ENCODE measurements around the gene SRSF2. TPM values are rescaled to one million over a fixed set of nuclear protein-coding genes. Genes with fewer than 3 reads are reported as not detected.
"Not testable (repeated sequence)": the region's sequence is repeated elsewhere in the genome, so short reads cannot be mapped to it uniquely, and the experiment has no call there.

Gene SRSF2
- total RNA-seq, 4 donors from 2014 or later = 106 to 194 (median 148) TPM

- WGBS, 2 donors (ENCODE audit: low coverage in 1 of 2) = 5 to 10% methylated on average over 18 to 26 of the region's 33 CpGs
- peak overlapping the region; percentile 80 to 96 (median 92) for H3K27ac ChIP-seq
- no peaks in the 10 kb centered on the region for H3K27me3 ChIP-seq
- peaks cover 7 to 97% (median 71%) of the 10 kb centered on the region in 3 donors for H3K4me1 ChIP-seq
- H3K9me3 ChIP-seq = no peaks in the 10 kb centered on the region
- TF ChIP-seq POLR2AphosphoS5 (IDR thresholded peaks at IDR 0.05) (peak; percentile 81), POLR2A (IDR thresholded peaks at IDR 0.05) (peak in 1 of 2 donors; percentile 34), CTCF (IDR thresholded peaks at IDR 0.05) (no peak)
- ATAC-seq = peak; percentile 89
- H3K4me3 ChIP-seq = peak overlapping the region in 1 of 2 donors; percentile 40
- no peaks in the 10 kb centered on the region for H3K36me3 ChIP-seq
Observed at GRCh38 chr17:76700617-76701470, 36.3 kb downstream of the SRSF2 start.

DNA sequence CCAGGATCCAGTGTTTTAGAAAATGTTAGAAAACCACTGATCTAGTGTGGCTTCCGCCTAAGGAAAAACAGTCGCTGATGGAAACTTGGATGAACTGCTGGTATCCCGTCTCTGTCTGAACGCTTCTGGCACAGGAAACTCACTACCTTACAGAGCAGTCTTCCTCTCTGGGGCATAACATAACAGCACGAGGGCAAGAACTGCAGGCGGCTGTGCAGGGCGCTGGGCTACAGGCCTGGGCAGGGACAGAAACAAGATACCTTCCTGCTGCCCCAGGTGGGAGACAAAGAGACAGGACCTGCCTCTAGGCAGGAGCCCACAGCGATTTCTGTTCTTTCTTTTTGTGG, 36.9 kb downstream of the SRSF2 start:
- ATAC-seq = peak; percentile 52
- peak overlapping the region in 1 of 2 donors; percentile 40 for H3K4me3 ChIP-seq
- no peaks in the 10 kb centered on the region for H3K27me3 ChIP-seq
- no peaks in the 10 kb centered on the region for H3K36me3 ChIP-seq
- H3K4me1 ChIP-seq = peaks cover 7 to 97% (median 73%) of the 10 kb centered on the region in 3 donors
- WGBS, 2 donors (ENCODE audit: low coverage in 1 of 2) = 0% methylated on average over 2 to 3 of the region's 8 CpGs
- TF ChIP-seq EP300 (IDR thresholded peaks at IDR 0.05) (no peak), POLR2A (IDR thresholded peaks at IDR 0.05) (no peak), POLR2AphosphoS5 (IDR thresholded peaks at IDR 0.05) (no peak), CTCF (IDR thresholded peaks at IDR 0.05) (no peak)
- peak overlapping the region; percentile 80 to 96 (median 92) for H3K27ac ChIP-seq
- H3K9me3 ChIP-seq = no peaks in the 10 kb centered on the region

DNA sequence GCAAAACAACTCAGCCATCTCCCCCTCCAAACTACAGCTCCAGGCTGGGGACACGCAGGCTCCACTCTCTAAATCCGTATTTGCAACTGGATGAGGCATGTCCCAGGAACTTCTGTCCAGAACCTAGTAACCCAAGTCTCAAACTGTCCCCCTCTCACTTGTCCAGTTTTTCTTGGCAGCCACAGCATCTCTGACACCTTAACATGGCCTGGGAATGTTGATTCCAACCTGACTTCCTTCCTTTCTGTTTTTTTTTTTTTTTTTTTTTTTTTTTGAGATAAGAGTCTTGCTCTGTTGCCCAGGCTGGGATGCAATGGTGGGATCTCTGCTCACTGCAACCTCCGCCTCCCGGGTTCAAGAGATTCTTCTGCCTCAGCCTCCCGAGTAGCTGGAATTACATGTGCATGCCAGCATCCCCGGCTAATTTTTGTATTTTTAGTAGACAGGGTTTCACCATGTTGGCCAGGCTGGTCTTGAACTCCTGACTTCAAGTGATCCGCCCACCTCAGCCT, 38.6 kb downstream of the SRSF2 start:
- 76 to 79% methylated on average over 4 to 5 of the region's 7 CpGs for WGBS, 2 donors (ENCODE audit: low coverage in 1 of 2)
- not testable (repeated sequence) for H3K4me3 ChIP-seq, H3K36me3 ChIP-seq, H3K9me3 ChIP-seq, H3K27me3 ChIP-seq, ATAC-seq
- Histone ChIP-seq H3K27ac (peak overlapping the region; percentile 80 to 96 (median 92)), H3K4me1 (peaks cover 7 to 100% (median 79%) of the 10 kb centered on the region in 3 donors)

DNA sequence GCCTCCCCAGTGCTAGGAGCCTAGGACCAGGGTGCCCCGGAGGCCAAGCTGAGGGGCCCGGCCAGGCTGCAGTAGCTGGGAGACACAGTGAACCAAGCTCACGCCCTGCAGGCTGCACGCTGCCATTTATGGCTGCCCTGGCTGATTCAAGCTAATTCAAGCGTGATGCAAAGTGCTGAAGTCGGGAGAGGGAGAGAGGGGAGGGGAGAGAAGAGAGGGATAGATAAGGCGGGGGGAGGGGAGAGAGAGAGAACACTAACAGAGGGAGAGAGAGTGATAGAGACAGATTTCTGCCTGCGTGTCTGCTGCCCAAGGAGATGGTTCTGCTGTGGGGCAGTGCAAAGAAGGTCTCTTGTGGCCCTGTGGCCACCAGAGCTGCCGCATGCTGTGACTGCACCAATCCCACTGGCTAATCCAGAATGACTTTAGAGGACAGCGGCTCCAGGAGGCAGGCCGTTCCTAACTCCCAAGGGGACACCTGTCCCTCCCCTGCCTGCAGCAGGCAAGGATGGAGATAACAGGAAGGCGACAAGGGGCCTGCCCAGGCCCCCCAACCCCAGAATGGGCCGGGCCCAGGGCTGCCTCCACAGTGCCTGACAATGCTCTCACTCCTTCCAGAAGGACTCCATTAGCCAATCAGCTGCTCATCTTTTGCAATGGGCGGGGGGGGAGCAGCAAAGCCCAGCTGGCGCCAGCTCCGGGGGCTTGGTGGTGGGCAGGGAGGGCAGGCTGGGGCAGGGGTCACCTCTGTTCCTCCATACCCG, 39.2 kb downstream of the SRSF2 start:
- Histone ChIP-seq H3K36me3 (no peaks in the 10 kb centered on the region), H3K4me1 (peaks cover 7 to 100% (median 73%) of the 10 kb centered on the region in 3 donors), H3K27me3 (no peaks in the 10 kb centered on the region), H3K9me3 (no peaks in the 10 kb centered on the region), H3K4me3 (peak overlapping the region in 1 of 2 donors; percentile 0), H3K27ac (peak overlapping the region; percentile 10 to 96 (median 92))
- TF ChIP-seq CTCF (IDR thresholded peaks at IDR 0.05) (no peak), POLR2A (IDR thresholded peaks at IDR 0.05) (peak in 1 of 2 donors; percentile 6), POLR2AphosphoS5 (IDR thresholded peaks at IDR 0.05) (no peak), EP300 (IDR thresholded peaks at IDR 0.05) (no peak)
- WGBS, 2 donors (ENCODE audit: low coverage in 1 of 2) = 39% methylated on average over 6 of the region's 17 CpGs; no CpG with 5 or more reads in 1 of the 2 donors
- no peak for ATAC-seq
